Panc1 (cell line): ENCODE data around the gene DEK. TPM values are rescaled to one million over a fixed set of nuclear protein-coding genes. Genes with fewer than 3 reads are reported as not detected.

Experiments used
- ATAC-seq: fragments of 200-7000 bp; cut with Tn5 transposase; 2 replicates; pipeline ENCODE4 v1.9.1; 2020; ENCODE audit warnings: mild to moderate bottlenecking, moderate library complexity
- BruUV-seq: library from RNA; stranded (reverse); fragments of 400-500 nt; replicated peaks from 2 replicates; lab custom pipeline; 2021; lab: Mats Ljungman, UMichigan
- CTCF ChIA-PET: fragments of 300-600 bp; sonication (Branson Sonifier 250); formaldehyde crosslinking; loops from one replicate; lab custom pipeline; 2022; ENCODE audit warnings: antibody characterized with exemption; lab: Charles Lee
- POLR2A ChIA-PET: fragments of 300-600 bp; sonication (Branson Sonifier 250); formaldehyde crosslinking; loops from one replicate; lab custom pipeline; 2022; ENCODE audit warnings: antibody characterized with exemption; lab: Charles Lee
- DNase-seq: peaks from one replicate; pipeline ENCODE4 v3.0.0-alpha.2; 2010; ENCODE audit warnings: low read depth, low spot score
- H3K27ac ChIP-seq: 2 replicates; pipeline ENCODE4 v1.5.1; 2011; ENCODE audit warnings: mild to moderate bottlenecking, low read length, inconsistent platforms
- H3K27me3 ChIP-seq: fragments of 200-500 bp; sonication (Bioruptor generic); 2 replicates; pipeline ENCODE4 v1.6.0; 2014; ENCODE audit warnings: low read length, inconsistent platforms; ENCODE audit not compliant: control insufficient read depth, insufficient read depth
- H3K36me3 ChIP-seq: fragments of 200-500 bp; sonication (Bioruptor generic); 2 replicates; pipeline ENCODE4 v1.5.1; 2014; ENCODE audit warnings: inconsistent platforms, mild to moderate bottlenecking, low read length, moderate library complexity; ENCODE audit not compliant: control insufficient read depth, insufficient read depth
- H3K4me1 ChIP-seq: 2 replicates; pipeline ENCODE4 v1.5.1; 2011; ENCODE audit warnings: inconsistent platforms, mild to moderate bottlenecking, low read length, moderate library complexity; ENCODE audit not compliant: control insufficient read depth, insufficient read depth
- H3K4me3 ChIP-seq, 2 experiments: 2 replicates each; pipeline ENCODE4 v1.5.1; 2011 to 2012; ENCODE audit warnings: low read depth in 2 of 2, low read length in 2 of 2, mild to moderate bottlenecking in 2 of 2, inconsistent platforms in 1 of 2, moderate library complexity in 1 of 2
- H3K9me3 ChIP-seq: fragments of 200-500 bp; sonication (Bioruptor generic); 2 replicates; pipeline ENCODE4 v1.5.1; 2014; ENCODE audit warnings: low read depth, mild to moderate bottlenecking, inconsistent platforms, low read length, moderate library complexity; ENCODE audit not compliant: control insufficient read depth, insufficient read depth
- CTCF ChIP-seq: fragments of 450-650 bp; IDR thresholded peaks from 2 replicates; pipeline ENCODE4 v1.5.1; 2017; ENCODE audit warnings: mild to moderate bottlenecking
- POLR2AphosphoS5 ChIP-seq: IDR thresholded peaks from 2 replicates; pipeline ENCODE4 v1.6.1; 2012; ENCODE audit warnings: mild to moderate bottlenecking, low read depth, low read length, moderate library complexity
- REST ChIP-seq, 2 experiments: IDR thresholded peaks; 2 replicates each; pipeline ENCODE4 v1.6.1; 2011 to 2012; ENCODE audit warnings: low read depth in 2 of 2, control low read depth in 1 of 2, low read length in 1 of 2, mild to moderate bottlenecking in 1 of 2, moderate library complexity in 1 of 2; ENCODE audit not compliant: insufficient read depth in 1 of 2
- SIN3A ChIP-seq: IDR thresholded peaks from 2 replicates; pipeline ENCODE4 v1.6.1; 2012; ENCODE audit warnings: low read depth, mild to moderate bottlenecking, low read length, moderate library complexity, borderline replicate concordance; ENCODE audit not compliant: insufficient read depth
- TCF7L2 ChIP-seq: IDR thresholded peaks from 2 replicates; pipeline ENCODE4 v1.6.1; 2011; ENCODE audit warnings: mild to moderate bottlenecking, low read depth, low read length, inconsistent platforms
- in situ Hi-C: cut with HindIII; loops from 2 replicates; pipeline ENCODE4 v1.10.0; 2016; ENCODE audit warnings: low sequenced_read_pairs, low pct_unique_long_range_greater_than_20kb
- intact Hi-C: fragments of 100-400 bp; cut with micrococcal nuclease; formaldehyde crosslinking; loops from one replicate; pipeline ENCODE4 v1.10.0; 2022; ENCODE audit not compliant: unreplicated experiment
- total RNA-seq: library from RNA; stranded (reverse); gene quantifications from one replicate; pipeline ENCODE4 v1.2.1, GENCODE V29; 2021; ENCODE audit not compliant: unreplicated experiment

DEK gene
- total RNA-seq, 1 experiment from 2014 or later, result 177 TPM

GRCh38 chr6:18207438-18207837 is 56.9 kb downstream of the DEK start:
- H3K4me1 ChIP-seq, result no peaks in the 10 kb centered on the region
- no peak overlapping the region for H3K4me3 ChIP-seq
- in situ Hi-C loops (no loop called here), intact Hi-C loops (no loop called here)
- ChIA-PET POLR2A (no interaction called here), CTCF (no interaction called here)
- DNase-seq (no peak), ATAC-seq (no peak)
- BruUV-seq, result no TSS peak
- H3K27ac ChIP-seq, result no peak overlapping the region
- no peak for TF ChIP-seq REST (IDR thresholded peaks at IDR 0.05; ENCODE audit: insufficient read depth in 1 of 2, low read depth in 2 of 2, low read length in 1 of 2)
- no peaks in the 10 kb centered on the region for H3K9me3 ChIP-seq
- H3K27me3 ChIP-seq, result no peaks in the 10 kb centered on the region
- no peaks in the 10 kb centered on the region for H3K36me3 ChIP-seq

DNA sequence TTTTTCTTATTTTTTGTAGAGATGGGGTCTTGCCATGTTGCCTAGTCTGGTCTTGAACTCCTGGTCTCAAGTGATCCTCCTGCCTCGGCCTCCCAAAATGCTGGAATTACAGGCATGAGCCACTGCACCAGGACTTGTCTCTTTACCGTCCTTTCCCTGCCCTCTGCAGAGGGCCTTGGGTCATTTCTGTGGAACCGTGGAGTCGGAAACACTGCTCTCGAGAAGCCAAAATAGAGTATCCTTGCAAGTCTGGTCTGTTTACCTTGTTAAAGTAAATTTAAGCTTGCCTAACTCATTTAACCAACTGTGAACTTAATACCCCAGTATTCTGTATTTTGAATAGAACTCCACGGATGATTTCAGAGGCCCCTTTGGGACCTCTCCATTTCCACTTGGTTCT is 57.7 kb downstream of the DEK start:
- no peak overlapping the region for H3K27ac ChIP-seq
- TF ChIP-seq CTCF (no peak), REST (IDR thresholded peaks at IDR 0.05; ENCODE audit: insufficient read depth in 1 of 2, low read depth in 2 of 2, low read length in 1 of 2) (no peak), TCF7L2 (no peak), POLR2AphosphoS5 (no peak), SIN3A (no peak)
- H3K4me1 ChIP-seq, result no peaks in the 10 kb centered on the region
- no peak overlapping the region for H3K4me3 ChIP-seq
- no peaks in the 10 kb centered on the region for H3K9me3 ChIP-seq
- intact Hi-C loops (no loop called here), in situ Hi-C loops (no loop called here)
- ChIA-PET CTCF (no interaction called here), POLR2A (interaction anchor here (0.6 kb wide), 1 partner anchor 71 kb away, joined by 9 read pairs; no protein-coding TSS in a partner anchor)
- no peaks in the 10 kb centered on the region for H3K27me3 ChIP-seq
- ATAC-seq, result no peak
- H3K36me3 ChIP-seq, result no peaks in the 10 kb centered on the region
- no peak for DNase-seq
- no TSS peak for BruUV-seq
